Measurements from ENCODE around the gene PIK3R4.

PIK3R4 gene

DNA sequence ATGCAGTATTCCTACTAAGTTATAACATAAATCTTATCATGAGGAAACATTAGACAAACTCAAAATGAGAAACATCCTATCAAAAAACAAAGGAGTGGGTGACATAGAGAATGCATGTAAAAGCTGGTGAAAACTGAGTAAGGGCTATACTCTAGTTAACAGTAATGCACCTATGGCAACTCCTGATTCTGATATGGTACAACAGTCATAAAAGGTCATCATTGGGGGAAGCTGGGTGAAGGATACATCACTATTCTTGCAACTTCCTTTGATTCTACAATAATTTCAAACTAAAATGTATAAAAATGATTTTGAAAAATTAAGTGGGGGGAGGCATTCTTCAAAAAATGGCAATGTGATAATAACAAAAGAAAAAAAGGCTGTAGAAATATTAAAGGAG lies 6.8 kb downstream of the PIK3R4 start:
- DNase-seq, result no peak

DNA sequence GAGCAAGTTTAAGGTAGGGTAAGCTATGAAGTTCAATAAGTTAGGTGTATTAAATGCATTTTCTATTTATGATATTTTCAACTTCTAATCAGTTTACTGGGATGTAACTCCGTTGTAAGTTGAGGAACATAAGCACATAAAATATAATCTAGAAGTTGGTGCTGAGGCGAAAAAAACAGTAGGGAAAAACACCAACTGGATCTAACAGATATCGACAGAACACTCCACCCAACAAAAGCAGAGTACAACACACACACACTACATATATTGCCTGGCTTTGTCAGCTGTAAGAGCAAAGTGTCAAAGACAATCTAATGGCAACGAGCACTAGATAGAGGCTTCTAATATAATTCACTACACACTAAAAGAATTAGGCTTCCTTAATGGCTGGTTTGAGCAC lies 8.4 kb downstream of the PIK3R4 start:
- no peak for DNase-seq

GRCh38 chr3:130737622-130738021 lies 9.0 kb downstream of the PIK3R4 start:
- no peak for DNase-seq

GRCh38 chr3:130733236-130733875 lies 13.3 kb downstream of the PIK3R4 start:
- DNase-seq, result no peak

GRCh38 chr3:130732501-130732900 lies 14.1 kb downstream of the PIK3R4 start:
- DNase-seq, result no peak

DNA sequence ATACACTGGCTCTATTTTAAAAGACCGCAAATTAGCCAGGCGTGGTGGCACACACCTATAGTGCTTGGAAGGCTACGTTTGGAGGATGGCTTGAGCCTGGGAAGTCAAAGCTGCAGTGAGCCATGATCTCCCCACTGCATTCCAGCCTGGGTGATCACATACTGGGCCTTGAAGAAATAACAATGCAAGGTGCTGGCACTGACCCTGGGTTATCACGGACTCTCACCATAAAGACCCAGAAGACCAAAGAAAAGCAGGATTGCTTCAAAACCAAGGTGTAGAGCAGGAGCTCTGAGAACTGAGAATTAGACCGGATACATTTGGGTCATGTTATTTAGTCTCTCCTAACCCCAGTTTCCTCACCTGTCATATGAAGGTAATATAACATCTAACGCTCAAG lies 14.8 kb downstream of the PIK3R4 start:
- DNase-seq, result no peak

- DNase-seq, result no peak
These were observed 17.5 kb downstream of the PIK3R4 start for GRCh38 chr3:130729154-130729553.

DNA sequence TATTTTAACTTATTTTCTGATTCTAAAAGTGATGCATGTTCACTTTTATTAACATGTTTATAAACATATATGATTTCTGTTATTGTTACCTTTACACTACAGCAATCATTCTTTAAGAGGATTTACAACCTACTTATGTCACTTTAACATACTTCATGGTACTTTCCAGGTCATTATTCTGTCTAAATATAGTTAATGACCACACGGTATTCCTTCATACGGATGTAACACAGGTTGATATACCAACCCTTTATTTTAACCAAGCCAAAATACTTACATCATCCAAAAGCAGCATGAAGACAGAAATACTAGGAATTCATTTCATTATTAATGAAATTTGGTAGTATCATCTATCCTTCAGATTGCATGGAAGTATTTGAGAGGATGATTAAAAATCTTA lies 18.6 kb downstream of the PIK3R4 start:
- no peak for DNase-seq

DNA sequence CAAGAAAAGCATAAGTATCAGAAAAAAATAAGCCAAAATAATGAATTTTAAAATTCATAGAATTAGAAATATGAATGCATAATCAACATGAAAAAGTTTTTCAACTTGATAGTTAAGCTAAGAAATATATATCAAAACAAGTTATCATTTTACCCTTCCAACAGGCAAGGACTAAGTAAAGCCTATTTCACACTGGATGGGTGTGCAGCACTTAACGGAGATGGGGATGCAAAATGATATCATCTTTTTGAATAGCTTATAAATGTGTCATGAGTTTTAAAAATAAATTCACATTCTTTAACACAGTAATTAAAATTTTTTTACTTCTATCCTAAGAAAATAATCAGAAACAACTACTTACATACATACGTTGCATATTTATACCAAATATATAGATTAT lies 20.9 kb downstream of the PIK3R4 start:
- DNase-seq, result no peak

GRCh38 chr3:130715616-130716015 lies 31.0 kb downstream of the PIK3R4 start:
- DNase-seq, result no peak

GRCh38 chr3:130712718-130713423 lies 33.8 kb downstream of the PIK3R4 start:
- no peak for DNase-seq

GRCh38 chr3:130711565-130712324 lies 34.9 kb downstream of the PIK3R4 start:
- DNase-seq, result no peak

DNA sequence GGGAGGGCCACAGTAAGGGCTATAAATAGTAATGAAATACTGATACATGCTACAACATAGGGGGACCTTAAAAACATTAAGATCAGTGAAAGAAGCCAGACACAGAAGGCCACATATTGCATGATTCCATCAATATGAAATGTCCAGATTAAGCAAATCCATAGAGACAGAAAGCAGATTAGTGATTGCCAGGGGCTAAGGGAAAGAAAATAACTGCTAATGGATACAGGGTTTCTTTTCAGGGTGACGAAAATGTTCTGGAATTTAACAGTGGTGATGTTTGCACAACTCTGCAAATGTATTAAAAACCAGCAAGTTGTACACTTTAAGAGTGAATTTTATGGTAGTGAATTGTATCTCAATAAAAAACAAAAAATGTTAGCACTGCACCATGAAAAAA lies 37.0 kb downstream of the PIK3R4 start:
- DNase-seq, result no peak

- no peak for DNase-seq
These were observed 38.6 kb downstream of the PIK3R4 start for GRCh38 chr3:130707902-130708601.

GRCh38 chr3:130705501-130705900 lies 41.1 kb downstream of the PIK3R4 start:
- no peak for DNase-seq

DNA sequence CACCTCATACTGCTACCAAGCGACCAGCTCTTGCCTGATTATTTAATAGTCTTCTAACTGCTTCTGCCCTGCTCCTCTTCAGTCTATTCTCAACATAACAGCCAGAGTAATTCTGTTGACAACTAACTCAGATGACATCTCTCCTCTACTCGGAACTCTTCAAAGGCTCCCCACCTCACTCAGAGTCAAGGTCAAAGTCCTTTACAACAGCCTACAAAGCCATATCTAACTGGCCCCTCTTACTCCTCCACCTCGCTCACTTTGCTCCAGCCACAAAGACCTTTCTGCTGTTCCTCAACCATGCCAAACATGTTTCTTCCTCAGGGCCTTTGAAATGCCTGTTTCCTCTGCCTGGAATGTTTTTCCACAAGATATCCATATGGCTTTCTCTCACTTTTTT lies 43.6 kb downstream of the PIK3R4 start:
- DNase-seq, result no peak

DNA sequence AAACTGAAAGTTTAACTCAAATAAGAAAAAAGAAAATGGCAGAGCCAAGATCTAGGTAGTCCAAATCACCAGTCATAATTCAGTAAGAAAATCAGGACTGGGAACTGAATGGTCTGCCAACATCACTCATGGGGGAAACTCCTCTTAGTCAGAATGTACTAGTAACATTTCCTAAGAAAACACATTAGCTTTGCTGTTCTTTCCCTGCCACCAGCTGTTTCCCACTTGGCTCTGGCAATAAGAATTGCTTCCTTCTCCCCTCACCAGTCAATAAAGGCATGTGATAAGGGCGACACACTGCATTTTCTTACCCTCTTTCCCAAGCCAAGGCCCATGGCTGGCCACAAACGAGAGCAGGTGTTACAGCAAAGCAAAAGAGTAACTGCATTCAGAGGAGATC lies 46.1 kb downstream of the PIK3R4 start:
- no peak for DNase-seq

DNA sequence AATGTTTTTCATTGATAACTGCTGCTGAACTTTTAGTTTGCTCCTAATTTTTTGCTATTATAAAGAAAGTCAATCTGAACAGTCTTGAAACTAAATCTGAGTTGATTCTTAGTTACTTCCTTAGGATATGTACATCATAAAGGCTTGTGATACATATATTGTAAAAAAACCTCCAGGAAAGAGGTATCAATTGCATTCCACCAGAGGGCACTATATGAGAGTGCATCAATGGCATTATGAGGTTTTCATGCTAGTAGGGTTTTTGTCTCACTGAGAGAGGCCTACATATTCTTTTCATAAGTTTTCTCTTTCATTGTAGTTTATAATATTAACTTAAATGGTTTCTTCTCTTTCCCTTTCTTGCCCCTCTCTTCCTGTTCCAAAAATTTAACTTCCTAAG lies 46.9 kb downstream of the PIK3R4 start:
- no peak for DNase-seq

DNA sequence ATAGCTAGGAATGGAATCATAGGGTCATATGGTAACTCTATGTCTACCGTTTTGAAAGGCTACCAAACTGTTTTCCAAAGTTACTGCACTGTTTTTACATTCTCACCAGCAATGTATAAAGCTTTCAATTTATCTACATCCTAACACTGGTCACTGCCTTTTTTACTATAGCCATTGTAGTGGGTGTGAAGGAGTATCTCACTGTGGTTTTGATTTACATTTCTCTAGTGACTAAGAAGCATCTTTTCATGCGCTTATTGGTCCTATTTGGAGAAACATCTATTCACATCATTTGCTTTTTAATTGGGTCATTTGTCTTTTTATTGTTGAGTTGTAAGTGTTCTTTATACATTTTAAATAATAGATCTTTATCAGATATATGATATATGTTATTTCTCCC lies 53.3 kb downstream of the PIK3R4 start:
- no peak for DNase-seq

DNA sequence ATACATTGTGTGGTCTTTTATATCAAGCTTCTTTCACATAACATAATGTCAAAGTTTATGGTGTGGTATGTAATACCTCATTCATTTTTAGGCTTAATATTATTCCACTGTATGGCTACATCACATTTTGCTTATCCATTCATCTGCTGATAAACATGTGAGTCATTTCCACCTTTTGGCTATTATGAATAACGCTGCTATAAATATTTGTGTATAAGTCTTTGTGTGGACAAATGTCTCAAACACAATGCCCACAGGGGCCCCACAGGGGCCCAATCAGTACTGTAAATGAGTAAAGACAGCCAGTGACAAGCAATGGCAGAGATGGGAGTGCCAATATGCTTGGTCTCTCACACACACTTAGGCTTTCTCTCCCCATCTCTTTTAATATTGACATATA lies 54.2 kb downstream of the PIK3R4 start:
- DNase-seq, result no peak

- DNase-seq, result no peak
These were observed 57.7 kb downstream of the PIK3R4 start for GRCh38 chr3:130688697-130689470.

GRCh38 chr3:130688015-130688688 lies 58.5 kb downstream of the PIK3R4 start:
- no peak for DNase-seq
